Measurements from ENCODE around the gene NOP53.

Gene NOP53

GRCh38 chr19:47806435-47806834 lies 61.1 kb downstream of the NOP53 start:
- no peak overlapping the region for H3K9ac ChIP-seq (ENCODE audit: low read depth, low read length)

More at GRCh38 chr19:47806435-47806834, 61.1 kb downstream of the NOP53 start:
- no peak overlapping the region for H3K27ac ChIP-seq (ENCODE audit: low read length)
- no peaks in the 10 kb centered on the region for H3K27me3 ChIP-seq (ENCODE audit: insufficient read depth, low read length, poor library complexity)
- H3K4me1 ChIP-seq (ENCODE audit: insufficient read depth, low read length): no peaks in the 10 kb centered on the region
- H3K36me3 ChIP-seq (ENCODE audit: insufficient read depth, low read length): no peaks in the 10 kb centered on the region
- no peaks in the 10 kb centered on the region for H3K9me3 ChIP-seq (ENCODE audit: insufficient read depth, low read length, severe bottlenecking)
- H3K79me2 ChIP-seq (ENCODE audit: insufficient read depth, low read length): no peaks in the 10 kb centered on the region
- no peak overlapping the region for H2AFZ ChIP-seq (ENCODE audit: low read depth, low read length)
- H3K4me2 ChIP-seq (ENCODE audit: insufficient read depth, low read length): no peak overlapping the region
- H4K20me1 ChIP-seq (ENCODE audit: insufficient read depth, low read length): no peaks in the 10 kb centered on the region
- ATAC-seq (ENCODE audit: insufficient read depth, low read depth) (no peak), DNase-seq (no peak)
- no peak for TF ChIP-seq CTCF (IDR thresholded peaks at IDR 0.05; ENCODE audit: borderline replicate concordance, extremely low read depth, low read length, poor library complexity, severe bottlenecking)
- no peak overlapping the region for H3K4me3 ChIP-seq (ENCODE audit: low read depth in 1 of 2, low read length in 2 of 2)
